Astrocyte (in vitro differentiated cells and primary cell): ENCODE results near the gene SPG21. TPM values are rescaled to one million over a fixed set of nuclear protein-coding genes. Genes with fewer than 3 reads are reported as not detected.

Source experiments
- DNase-seq: peaks from one replicate; pipeline ENCODE4 v3.0.0-alpha.2; 2010; ENCODE audit warnings: low read depth
- FAIRE-seq: peaks from 2 replicates; lab custom pipeline; 2011; peaks lifted over from hg19 to GRCh38; lab: Jason Lieb, UNC
- H2AFZ ChIP-seq: 2 replicates; pipeline ENCODE4 v1.6.0; 2012; ENCODE audit warnings: low read depth, low read length, inconsistent platforms
- H3K27ac ChIP-seq: 2 replicates; pipeline ENCODE4 v1.5.1; 2011; ENCODE audit warnings: low read depth, low read length, inconsistent platforms
- H3K27me3 ChIP-seq: 2 replicates; pipeline ENCODE4 v1.6.0; 2011; ENCODE audit warnings: low read length, inconsistent platforms; ENCODE audit not compliant: insufficient read depth
- H3K36me3 ChIP-seq: 2 replicates; pipeline ENCODE4 v1.5.1; 2011; ENCODE audit warnings: low read length, inconsistent platforms; ENCODE audit not compliant: insufficient read depth
- H3K4me1 ChIP-seq: 2 replicates; pipeline ENCODE4 v1.5.1; 2011; ENCODE audit warnings: low read length, inconsistent platforms; ENCODE audit not compliant: insufficient read depth
- H3K4me2 ChIP-seq: 2 replicates; pipeline ENCODE4 v1.6.0; 2012; ENCODE audit warnings: low read length, inconsistent platforms
- H3K4me3 ChIP-seq: 2 replicates; pipeline ENCODE4 v1.5.1; 2011; ENCODE audit warnings: low read depth, mild to moderate bottlenecking, low read length, inconsistent platforms; ENCODE audit not compliant: insufficient read depth
- H3K79me2 ChIP-seq: 2 replicates; pipeline ENCODE4 v1.6.0; 2012; ENCODE audit warnings: mild to moderate bottlenecking, low read length, inconsistent platforms; ENCODE audit not compliant: insufficient read depth
- H3K9ac ChIP-seq: 2 replicates; pipeline ENCODE4 v1.6.0; 2012; ENCODE audit warnings: mild to moderate bottlenecking, low read length, inconsistent platforms
- H3K9me3 ChIP-seq: 2 replicates; pipeline ENCODE4 v1.5.1; 2012; ENCODE audit warnings: low read depth, mild to moderate bottlenecking, low read length, inconsistent platforms; ENCODE audit not compliant: insufficient read depth
- H4K20me1 ChIP-seq: 2 replicates; pipeline ENCODE4 v1.6.0; 2012; ENCODE audit warnings: low read length, inconsistent platforms; ENCODE audit not compliant: insufficient read depth
- H3K27ac Mint-ChIP-seq: one replicate; pipeline ENCODE4 v1.8.0; 2021; ENCODE audit warnings: mild to moderate bottlenecking, mixed read lengths; ENCODE audit not compliant: unreplicated experiment
- H3K27me3 Mint-ChIP-seq: one replicate; pipeline ENCODE4 v1.8.0; 2021; ENCODE audit warnings: low read depth, mixed read lengths; ENCODE audit not compliant: unreplicated experiment
- H3K36me3 Mint-ChIP-seq: one replicate; pipeline ENCODE4 v1.8.0; 2021; ENCODE audit warnings: low read depth, mixed read lengths; ENCODE audit not compliant: unreplicated experiment
- H3K4me1 Mint-ChIP-seq: one replicate; pipeline ENCODE4 v1.8.0; 2021; ENCODE audit warnings: low read depth, mixed read lengths; ENCODE audit not compliant: unreplicated experiment
- H3K4me3 Mint-ChIP-seq: one replicate; pipeline ENCODE4 v1.8.0; 2021; ENCODE audit warnings: mild to moderate bottlenecking, moderate library complexity, mixed read lengths; ENCODE audit not compliant: unreplicated experiment
- H3K9me3 Mint-ChIP-seq: one replicate; pipeline ENCODE4 v1.8.0; 2021; ENCODE audit warnings: mild to moderate bottlenecking, mixed read lengths; ENCODE audit not compliant: unreplicated experiment
- CTCF ChIP-seq: IDR thresholded peaks from 2 replicates; pipeline ENCODE4 v1.5.1; 2011; ENCODE audit warnings: low read depth, mild to moderate bottlenecking, inconsistent platforms, low read length, moderate library complexity; ENCODE audit not compliant: insufficient read depth
- EZH2 ChIP-seq: IDR thresholded peaks from 2 replicates; pipeline ENCODE4 v1.6.1; 2012; ENCODE audit warnings: mild to moderate bottlenecking, low read length, inconsistent platforms; ENCODE audit not compliant: insufficient read depth
- total RNA-seq: library from RNA; stranded (reverse); gene quantifications from 2 replicates; pipeline ENCODE4 v1.2.1, GENCODE V29; 2021

The SPG21 gene
- total RNA-seq, 1 donor from 2014 or later = 60.2 TPM

GRCh38 chr15:64928626-64929220 lies 61.0 kb downstream of the SPG21 start:
- Mint-ChIP-seq H3K4me1 (peaks cover 3% of the 10 kb centered on the region), H3K9me3 (no peaks in the 10 kb centered on the region), H3K4me3 (no peak overlapping the region), H3K27ac (no peak overlapping the region), H3K27me3 (peaks cover 16% of the 10 kb centered on the region), H3K36me3 (no peaks in the 10 kb centered on the region)
- no peaks in the 10 kb centered on the region for H4K20me1 ChIP-seq
- no peak for TF ChIP-seq EZH2
- no peak for TF ChIP-seq CTCF
- no peak overlapping the region for H3K27ac ChIP-seq
- H3K9me3 ChIP-seq = no peaks in the 10 kb centered on the region
- no peaks in the 10 kb centered on the region for H3K36me3 ChIP-seq
- FAIRE-seq (no peak), DNase-seq (no peak)
- no peak overlapping the region for H2AFZ ChIP-seq
- H3K79me2 ChIP-seq = no peaks in the 10 kb centered on the region
- no peak overlapping the region for H3K9ac ChIP-seq
- no peak overlapping the region for H3K4me2 ChIP-seq
- no peaks in the 10 kb centered on the region for H3K27me3 ChIP-seq
- peaks cover 10% of the 10 kb centered on the region for H3K4me1 ChIP-seq
- H3K4me3 ChIP-seq = no peak overlapping the region

GRCh38 chr15:64926661-64927060 lies 63.1 kb downstream of the SPG21 start:
- no peak overlapping the region for H3K4me3 Mint-ChIP-seq
- no peak overlapping the region for H3K4me3 ChIP-seq
- no peak overlapping the region for H3K9ac ChIP-seq
- FAIRE-seq = no peak
- H2AFZ ChIP-seq = no peak overlapping the region
- H3K9me3 Mint-ChIP-seq = no peaks in the 10 kb centered on the region
- H3K27ac Mint-ChIP-seq = no peak overlapping the region
- H3K36me3 ChIP-seq = no peaks in the 10 kb centered on the region
- peaks cover 16% of the 10 kb centered on the region for H3K27me3 Mint-ChIP-seq
- H3K79me2 ChIP-seq = no peaks in the 10 kb centered on the region
- no peaks in the 10 kb centered on the region for H4K20me1 ChIP-seq
- no peak for DNase-seq
- TF ChIP-seq EZH2 = no peak
- TF ChIP-seq CTCF = no peak
- H3K36me3 Mint-ChIP-seq = no peaks in the 10 kb centered on the region
- H3K4me1 ChIP-seq = peaks cover 10% of the 10 kb centered on the region
- H3K9me3 ChIP-seq = no peaks in the 10 kb centered on the region
- H3K4me1 Mint-ChIP-seq = peaks cover 3% of the 10 kb centered on the region
- H3K4me2 ChIP-seq = no peak overlapping the region
- H3K27ac ChIP-seq = no peak overlapping the region
- H3K27me3 ChIP-seq = no peaks in the 10 kb centered on the region
